CD4-positive, alpha-beta T cell treated with Interleukin-1 beta for 1 hour (primary cell): ENCODE results near the gene NFE2L2.
"Not testable (repeated sequence)": the region's sequence is repeated elsewhere in the genome, so short reads cannot be mapped to it uniquely, and the experiment has no call there.

Experiments used
- DNase-seq, 2 donors: peaks; one replicate each; pipeline ENCODE4 v3.0.0-alpha.2; 2020 to 2022

NFE2L2 gene

GRCh38 chr2:177279847-177280246, 15.3 kb upstream of the NFE2L2 start:
- DNase-seq: no peak

GRCh38 chr2:177275743-177276055, 11.2 kb upstream of the NFE2L2 start:
- DNase-seq: no peak

- no peak for DNase-seq
Measured at GRCh38 chr2:177275040-177275742, 10.7 kb upstream of the NFE2L2 start.

GRCh38 chr2:177273408-177273807, 8.9 kb upstream of the NFE2L2 start:
- DNase-seq: no peak

- DNase-seq: no peak
Measured at GRCh38 chr2:177272765-177273164, 8.2 kb upstream of the NFE2L2 start.

GRCh38 chr2:177271981-177272666, 7.6 kb upstream of the NFE2L2 start:
- no peak for DNase-seq

GRCh38 chr2:177270531-177270930, 6.0 kb upstream of the NFE2L2 start:
- DNase-seq: no peak

GRCh38 chr2:177268901-177269300, 4.4 kb upstream of the NFE2L2 start:
- no peak for DNase-seq

GRCh38 chr2:177268187-177268871, 3.8 kb upstream of the NFE2L2 start:
- no peak for DNase-seq

- DNase-seq: not testable (repeated sequence)
Measured at GRCh38 chr2:177266955-177267354, 2.4 kb upstream of the NFE2L2 start.

GRCh38 chr2:177265824-177266817, 1.6 kb upstream of the NFE2L2 start:
- DNase-seq: no peak

GRCh38 chr2:177264209-177264692, 276 bp downstream of the NFE2L2 start:
- DNase-seq: no peak

GRCh38 chr2:177263451-177264208, 897 bp downstream of the NFE2L2 start:
- DNase-seq: peak; percentile 90 to 93

- no peak for DNase-seq
Measured at GRCh38 chr2:177262958-177263450, 1.5 kb downstream of the NFE2L2 start.

- no peak for DNase-seq
Measured at GRCh38 chr2:177262092-177262491, 2.4 kb downstream of the NFE2L2 start.

- no peak for DNase-seq
Measured at GRCh38 chr2:177261116-177262060, 3.1 kb downstream of the NFE2L2 start.

- DNase-seq: no peak
Measured at GRCh38 chr2:177260379-177260778, 4.1 kb downstream of the NFE2L2 start.

GRCh38 chr2:177258059-177258458, 6.5 kb downstream of the NFE2L2 start:
- no peak for DNase-seq

- no peak for DNase-seq
Measured at GRCh38 chr2:177257471-177257870, 7.1 kb downstream of the NFE2L2 start.

- DNase-seq: no peak
Measured at GRCh38 chr2:177256695-177257094, 7.8 kb downstream of the NFE2L2 start.

- DNase-seq: no peak
Measured at GRCh38 chr2:177256026-177256425, 8.5 kb downstream of the NFE2L2 start.
